ENCODE measurements around the gene FOSL2.

FOSL2 gene

DNA sequence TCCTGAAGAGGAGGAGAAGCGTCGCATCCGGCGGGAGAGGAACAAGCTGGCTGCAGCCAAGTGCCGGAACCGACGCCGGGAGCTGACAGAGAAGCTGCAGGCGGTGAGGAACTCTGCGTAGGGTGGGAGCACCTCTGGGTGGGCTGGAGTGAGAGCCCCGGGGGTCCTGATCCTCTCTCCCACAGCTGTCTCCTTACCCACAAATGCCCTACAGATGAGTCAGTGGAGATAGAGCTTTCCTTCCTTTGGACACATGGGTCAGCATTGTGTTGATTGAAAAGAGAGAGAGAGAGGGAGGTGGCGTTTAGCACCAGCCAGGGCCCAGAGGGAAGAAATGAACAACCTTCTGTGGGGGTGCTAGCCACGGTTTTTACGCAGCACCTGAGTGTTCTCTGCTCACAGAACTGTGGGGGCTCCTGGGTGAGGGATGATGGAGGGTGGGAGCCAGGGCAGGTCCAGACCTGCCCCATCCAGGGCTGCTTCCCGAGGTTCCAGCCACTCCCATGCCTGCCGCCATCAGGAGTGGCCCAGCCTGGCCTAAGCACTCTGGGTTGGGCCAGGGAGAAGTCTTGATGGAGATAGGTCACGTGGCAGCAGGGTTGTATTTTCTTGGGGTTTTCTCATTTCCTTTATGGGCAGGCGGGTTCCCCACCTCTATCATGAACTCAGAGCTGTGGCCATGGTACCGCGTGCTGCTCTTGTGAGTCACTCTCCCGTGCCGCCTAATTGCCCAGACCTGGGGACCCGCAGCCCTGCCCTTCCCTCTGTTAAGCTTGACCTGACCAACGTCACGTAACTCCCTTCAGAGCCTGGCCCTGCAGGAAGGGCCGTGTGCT, 16.3 kb downstream of the FOSL2 start:
- in situ Hi-C loops (cut with MboI; ENCODE audit: low sequenced_read_pairs), result loop anchor here (25.0 kb wide), 1 partner anchor 672 kb away; no protein-coding TSS in a partner anchor

GRCh38 chr2:28411166-28411755, 18.6 kb downstream of the FOSL2 start:
- in situ Hi-C loops (cut with MboI; ENCODE audit: low sequenced_read_pairs), result loop anchor here (25.0 kb wide), 1 partner anchor 674 kb away; no protein-coding TSS in a partner anchor

DNA sequence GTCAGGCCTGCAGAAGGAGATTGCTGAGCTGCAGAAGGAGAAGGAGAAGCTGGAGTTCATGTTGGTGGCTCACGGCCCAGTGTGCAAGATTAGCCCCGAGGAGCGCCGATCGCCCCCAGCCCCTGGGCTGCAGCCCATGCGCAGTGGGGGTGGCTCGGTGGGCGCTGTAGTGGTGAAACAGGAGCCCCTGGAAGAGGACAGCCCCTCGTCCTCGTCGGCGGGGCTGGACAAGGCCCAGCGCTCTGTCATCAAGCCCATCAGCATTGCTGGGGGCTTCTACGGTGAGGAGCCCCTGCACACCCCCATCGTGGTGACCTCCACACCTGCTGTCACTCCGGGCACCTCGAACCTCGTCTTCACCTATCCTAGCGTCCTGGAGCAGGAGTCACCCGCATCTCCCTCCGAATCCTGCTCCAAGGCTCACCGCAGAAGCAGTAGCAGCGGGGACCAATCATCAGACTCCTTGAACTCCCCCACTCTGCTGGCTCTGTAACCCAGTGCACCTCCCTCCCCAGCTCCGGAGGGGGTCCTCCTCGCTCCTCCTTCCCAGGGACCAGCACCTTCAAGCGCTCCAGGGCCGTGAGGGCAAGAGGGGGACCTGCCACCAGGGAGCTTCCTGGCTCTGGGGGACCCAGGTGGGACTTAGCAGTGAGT, 19.4 kb downstream of the FOSL2 start:
- in situ Hi-C loops (cut with MboI; ENCODE audit: low sequenced_read_pairs), result loop anchor here (25.0 kb wide), 1 partner anchor 675 kb away; no protein-coding TSS in a partner anchor

- in situ Hi-C loops (cut with MboI; ENCODE audit: low sequenced_read_pairs), result loop anchor here (25.0 kb wide), 1 partner anchor 675 kb away; no protein-coding TSS in a partner anchor
These were observed 20.0 kb downstream of the FOSL2 start for GRCh38 chr2:28412625-28413151.

GRCh38 chr2:28413152-28413898, 20.7 kb downstream of the FOSL2 start:
- in situ Hi-C loops (cut with MboI; ENCODE audit: low sequenced_read_pairs), result loop anchor here (25.0 kb wide), 1 partner anchor 676 kb away; no protein-coding TSS in a partner anchor

GRCh38 chr2:28413899-28414295, 21.2 kb downstream of the FOSL2 start:
- in situ Hi-C loops (cut with MboI; ENCODE audit: low sequenced_read_pairs), result loop anchor here (25.0 kb wide), 1 partner anchor 677 kb away; no protein-coding TSS in a partner anchor

GRCh38 chr2:28414583-28414982, 21.9 kb downstream of the FOSL2 start:
- in situ Hi-C loops (cut with MboI; ENCODE audit: low sequenced_read_pairs), result loop anchor here (25.0 kb wide), 1 partner anchor 677 kb away; no protein-coding TSS in a partner anchor

DNA sequence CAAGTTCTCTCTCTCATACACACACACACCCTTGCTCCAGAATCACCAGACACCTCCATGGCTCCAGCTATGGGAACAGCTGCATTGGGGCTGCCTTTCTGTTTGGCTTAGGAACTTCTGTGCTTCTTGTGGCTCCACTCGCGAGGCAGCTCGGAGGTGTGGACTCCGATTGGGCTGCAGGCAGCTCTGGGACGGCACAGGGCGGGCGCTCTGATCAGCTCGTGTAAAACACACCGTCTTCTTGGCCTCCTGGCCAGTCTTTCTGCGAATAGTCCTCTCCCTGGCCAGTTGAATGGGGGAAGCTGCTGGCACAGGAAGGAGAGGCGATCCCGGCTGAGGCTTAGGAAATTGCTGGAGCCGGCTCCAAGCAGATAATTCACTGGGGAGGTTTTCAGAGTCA, 22.4 kb downstream of the FOSL2 start:
- in situ Hi-C loops (cut with MboI; ENCODE audit: low sequenced_read_pairs), result loop anchor here (25.0 kb wide), 1 partner anchor 678 kb away; no protein-coding TSS in a partner anchor

DNA sequence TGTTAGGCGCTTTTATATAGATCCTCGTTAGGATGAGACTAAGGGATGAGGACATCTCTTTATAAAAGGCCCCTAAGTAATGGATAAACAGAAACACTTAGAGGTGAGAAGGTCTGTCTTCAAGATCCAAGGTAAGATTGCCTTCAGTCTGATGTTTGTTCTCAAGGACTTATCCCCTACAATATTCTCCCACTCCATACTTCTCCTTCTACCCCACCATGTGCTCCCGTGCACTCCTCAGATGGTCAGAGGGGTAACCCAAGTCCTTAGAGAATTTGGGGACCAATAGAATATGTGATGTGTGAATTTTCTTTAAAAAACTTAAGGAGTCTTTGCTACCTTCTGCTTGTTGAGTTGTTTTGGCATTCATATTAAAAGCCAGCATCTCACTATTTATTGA, 23.1 kb downstream of the FOSL2 start:
- in situ Hi-C loops (cut with MboI; ENCODE audit: low sequenced_read_pairs), result loop anchor here (25.0 kb wide), 1 partner anchor 678 kb away; no protein-coding TSS in a partner anchor

DNA sequence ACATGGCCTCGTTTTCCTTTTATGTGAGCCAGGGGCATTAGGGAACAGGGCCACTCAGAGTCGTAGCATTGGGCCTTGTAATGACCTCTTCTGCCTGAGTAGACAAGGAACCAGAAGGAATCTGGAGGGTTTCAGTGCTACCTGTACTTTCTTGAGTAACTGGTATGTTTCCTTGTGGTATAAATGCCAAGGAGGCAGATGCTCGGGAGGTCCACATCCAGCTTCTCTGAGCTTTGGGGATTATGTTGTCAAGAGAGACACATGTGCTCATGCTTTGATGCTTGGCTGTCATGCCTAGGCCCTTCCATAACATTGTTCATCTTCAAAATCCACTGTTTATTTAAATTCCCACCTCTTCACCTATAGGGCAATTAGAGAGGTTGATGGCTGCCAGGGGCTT, 26.3 kb downstream of the FOSL2 start:
- in situ Hi-C loops (cut with MboI; ENCODE audit: low sequenced_read_pairs), result loop anchor here (25.0 kb wide), 1 partner anchor 682 kb away; no protein-coding TSS in a partner anchor

DNA sequence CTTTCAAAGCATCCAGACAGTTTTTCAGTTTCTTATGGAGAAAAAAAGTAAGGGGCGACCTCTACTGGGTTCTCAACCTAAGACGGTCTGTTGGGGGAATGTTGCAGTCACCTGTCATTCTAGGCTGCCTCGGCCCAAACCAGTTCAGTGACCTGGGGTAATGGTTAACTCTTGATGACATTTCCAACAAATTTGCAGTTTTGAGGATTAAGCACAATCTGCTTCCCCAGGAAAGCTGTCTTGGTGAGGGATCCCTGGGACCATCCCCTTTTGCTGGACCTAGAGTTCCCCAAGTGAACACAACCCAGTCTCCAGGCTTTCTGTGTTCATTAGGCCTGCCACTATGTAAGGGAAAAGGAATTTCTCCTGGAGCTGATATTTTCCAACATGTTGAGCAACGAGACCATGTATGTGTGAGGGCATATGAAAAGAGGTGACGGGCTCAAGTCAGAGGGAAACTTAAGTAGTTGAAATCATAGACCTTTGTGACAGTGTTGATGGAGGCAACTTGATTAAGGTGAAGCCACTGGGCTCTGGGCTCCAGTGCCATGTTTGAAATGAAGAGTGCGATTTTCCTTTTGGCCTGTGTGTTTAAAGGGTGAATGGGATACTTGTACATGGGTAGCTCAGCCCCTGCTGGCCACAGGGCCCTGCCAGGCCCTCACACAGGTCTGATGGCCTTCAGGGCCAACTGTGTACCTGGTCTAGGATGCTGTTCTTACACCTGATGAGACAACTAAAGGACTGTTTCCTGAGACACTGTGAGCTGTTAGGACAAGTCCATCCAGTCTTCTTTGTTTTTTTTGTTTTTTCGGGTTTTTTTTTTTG, 27.0 kb downstream of the FOSL2 start:
- in situ Hi-C loops (cut with MboI; ENCODE audit: low sequenced_read_pairs), result loop anchor here (25.0 kb wide), 1 partner anchor 682 kb away; no protein-coding TSS in a partner anchor

- in situ Hi-C loops (cut with MboI; ENCODE audit: low sequenced_read_pairs), result loop anchor here (25.0 kb wide), 1 partner anchor 683 kb away; no protein-coding TSS in a partner anchor
These were observed 28.1 kb downstream of the FOSL2 start for GRCh38 chr2:28420722-28421121.

- in situ Hi-C loops (cut with MboI; ENCODE audit: low sequenced_read_pairs), result loop anchor here (25.0 kb wide), 1 partner anchor 686 kb away; no protein-coding TSS in a partner anchor
These were observed 30.5 kb downstream of the FOSL2 start for GRCh38 chr2:28422908-28423741.

DNA sequence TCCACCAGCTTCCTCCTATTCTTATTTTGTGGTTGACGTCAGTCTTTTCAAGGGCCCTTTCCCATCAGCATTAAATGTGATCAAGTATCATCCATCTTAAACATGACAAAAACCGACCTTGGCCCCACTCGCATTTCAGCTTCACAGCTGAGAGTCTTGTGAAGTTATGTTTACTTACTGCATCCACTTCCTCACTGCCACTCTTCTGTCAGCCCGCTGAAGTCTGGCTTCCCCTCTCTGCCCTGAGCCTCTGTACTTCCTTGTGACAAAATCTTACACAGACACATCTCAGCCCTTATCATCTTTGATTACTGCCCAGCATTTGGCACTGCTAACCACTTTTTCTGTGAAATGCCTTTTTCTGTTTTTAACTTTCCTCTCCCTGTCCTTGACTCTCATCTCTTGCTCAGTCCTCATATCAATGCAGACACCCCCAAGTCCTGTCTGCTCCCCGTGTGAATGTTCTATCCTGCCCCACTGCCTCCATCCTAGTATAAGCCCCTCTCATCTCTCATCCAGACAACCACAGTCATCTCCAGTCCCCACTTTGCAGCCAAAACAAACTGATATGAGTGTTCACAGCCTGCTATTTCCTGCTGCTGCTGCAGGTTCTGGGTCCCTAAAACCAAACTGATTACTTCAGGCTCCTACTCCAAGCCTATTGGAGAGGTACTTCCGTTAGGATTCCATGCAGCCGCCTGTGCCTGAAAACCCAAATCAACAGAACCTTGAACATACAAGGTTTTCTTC, 31.4 kb downstream of the FOSL2 start:
- in situ Hi-C loops (cut with MboI; ENCODE audit: low sequenced_read_pairs), result loop anchor here (25.0 kb wide), 1 partner anchor 687 kb away; no protein-coding TSS in a partner anchor

DNA sequence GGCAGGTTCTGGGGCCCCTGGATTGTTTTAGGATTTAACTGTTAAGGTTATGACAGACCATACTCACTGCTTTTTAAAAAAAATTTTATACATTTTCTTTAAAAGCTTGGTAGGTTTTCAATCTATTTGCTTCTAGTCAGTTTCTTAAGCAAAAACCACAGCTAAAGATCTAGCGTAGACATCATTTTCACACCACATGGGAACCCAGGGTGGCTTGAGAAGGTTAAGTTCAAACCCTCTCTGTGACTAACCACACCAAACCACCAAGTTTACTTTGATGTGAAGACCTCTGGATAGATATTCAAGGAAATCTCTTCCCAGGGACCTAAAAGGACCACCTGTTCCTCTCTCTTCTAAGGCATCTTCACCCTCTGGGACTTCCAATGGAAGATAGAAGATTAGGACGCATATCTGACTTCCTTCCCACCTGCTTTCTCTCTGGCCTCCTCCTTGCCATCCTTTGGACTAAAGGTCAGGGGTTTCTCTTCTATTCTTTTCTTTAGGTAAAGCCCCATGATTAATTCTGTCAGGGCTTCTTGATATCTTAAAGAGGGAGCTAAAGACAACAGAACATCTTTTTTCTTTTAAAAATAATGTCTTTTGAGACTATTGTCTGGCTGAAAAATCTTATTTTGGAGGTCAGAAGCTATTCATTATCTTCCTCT, 32.3 kb downstream of the FOSL2 start:
- in situ Hi-C loops (cut with MboI; ENCODE audit: low sequenced_read_pairs), result loop anchor here (25.0 kb wide), 1 partner anchor 688 kb away; no protein-coding TSS in a partner anchor

- in situ Hi-C loops (cut with MboI; ENCODE audit: low sequenced_read_pairs), result no loop called here
These were observed 32.8 kb downstream of the FOSL2 start for GRCh38 chr2:28425464-28425835.
